ENCODE measurements around the gene USP46. TPM values are rescaled to one million over a fixed set of nuclear protein-coding genes. Genes with fewer than 3 reads are reported as not detected.

USP46 gene
- total and polyA plus RNA-seq, 12 donors: 1.9 to 37.5 (median 19.2) TPM

DNA sequence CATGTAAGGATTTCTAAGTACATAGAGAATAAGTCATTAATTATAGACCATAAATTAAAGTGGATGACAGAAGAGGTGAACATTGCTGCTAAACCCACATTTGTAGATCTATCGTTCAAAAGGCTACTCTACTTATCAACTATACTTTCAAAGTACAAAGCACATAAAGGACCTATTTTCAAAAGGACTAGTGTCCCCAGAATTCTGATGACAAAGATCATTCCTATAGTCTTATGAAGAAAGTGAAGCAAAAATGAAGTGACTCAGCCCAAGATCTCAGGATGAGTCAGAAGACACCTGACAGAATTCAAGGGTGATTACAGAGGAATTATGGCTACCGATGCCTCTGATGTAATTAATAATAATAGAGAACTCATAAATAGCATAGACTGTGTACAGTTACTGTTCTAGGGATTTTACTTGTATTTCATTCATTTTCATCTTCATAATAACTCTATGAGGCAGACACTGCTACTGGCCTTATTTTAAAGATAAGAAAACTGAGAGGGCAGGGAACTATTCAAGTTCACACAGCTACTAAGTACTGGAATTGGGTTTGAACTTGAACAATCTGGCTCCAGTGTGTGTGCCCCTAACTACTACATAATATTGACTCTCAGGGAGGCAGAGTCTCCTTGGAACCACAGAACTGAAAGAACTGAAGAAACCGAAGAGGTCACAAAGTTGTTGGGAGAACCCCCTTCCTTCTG lies 17.1 kb downstream of the USP46 start:
- Histone ChIP-seq H3K4me3 (no peak overlapping the region), H3K9me3 (replicated peaks in 1 of 3) (no peaks in the 10 kb centered on the region), H3K27ac (peak overlapping the region in 1 of 5 donors; percentile 18), H3K36me3 (replicated peaks in 1 of 2) (no peaks in the 10 kb centered on the region), H3K27me3 (no peaks in the 10 kb centered on the region), H3K4me1 (replicated peaks in 1 of 2) (peaks cover 23 to 38% of the 10 kb centered on the region in 2 donors)
- DNase-seq: peak in 1 of 7 donors; percentile 12
- TF ChIP-seq POLR2A (IDR thresholded peaks at IDR 0.05): no peak
- 47 to 57% (median 52%) methylated on average over 3 of the region's 3 CpGs for WGBS, 4 donors
- intact Hi-C loops (cut with DNase I): no loop called here

DNA sequence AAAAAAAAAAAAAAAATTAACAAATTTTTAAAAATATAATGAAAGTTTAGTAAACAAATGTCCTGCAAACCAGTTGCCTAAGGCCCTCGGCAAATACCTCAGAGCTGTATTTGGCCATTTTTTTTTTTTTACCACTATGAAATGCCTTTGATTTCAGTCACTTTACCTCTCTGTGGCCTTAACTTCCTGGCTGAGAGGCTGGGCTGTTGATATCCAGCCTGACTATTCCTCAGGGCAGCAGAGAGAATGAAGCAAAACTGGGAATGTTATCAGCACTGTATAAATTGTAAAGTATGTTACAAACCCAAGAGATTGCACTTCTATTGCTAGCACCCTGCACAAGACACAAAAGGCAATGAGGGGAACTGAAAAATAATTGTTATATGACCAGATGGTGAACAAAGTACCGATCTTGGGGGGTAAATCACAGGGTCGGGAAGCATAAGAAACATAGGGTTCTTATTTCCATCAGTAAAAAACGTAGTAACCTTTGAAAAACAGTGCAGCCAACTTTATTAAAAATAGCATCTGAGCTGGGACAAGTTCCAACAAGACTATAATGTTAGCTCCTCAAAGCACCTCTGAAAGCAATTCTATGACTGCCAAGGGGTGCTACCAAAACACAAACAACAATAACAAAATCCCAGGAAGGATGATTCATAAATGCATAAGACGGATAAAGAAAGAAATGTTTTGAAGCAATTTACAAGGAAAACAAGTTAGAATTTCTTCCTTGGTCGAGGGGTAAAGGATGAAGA lies 18.1 kb downstream of the USP46 start:
- peaks cover 23 to 38% of the 10 kb centered on the region in 2 donors for H3K4me1 ChIP-seq (replicated peaks in 1 of 2)
- no peaks in the 10 kb centered on the region for H3K36me3 ChIP-seq (replicated peaks in 1 of 2)
- no peaks in the 10 kb centered on the region for H3K9me3 ChIP-seq (replicated peaks in 1 of 3)
- no peak for DNase-seq
- peak overlapping the region in 2 of 5 donors; percentile 21 to 23 for H3K27ac ChIP-seq
- H3K27me3 ChIP-seq: no peaks in the 10 kb centered on the region
- H3K4me3 ChIP-seq: no peak overlapping the region
- TF ChIP-seq POLR2A (IDR thresholded peaks at IDR 0.05): no peak
- TF ChIP-seq, protein P1, sequence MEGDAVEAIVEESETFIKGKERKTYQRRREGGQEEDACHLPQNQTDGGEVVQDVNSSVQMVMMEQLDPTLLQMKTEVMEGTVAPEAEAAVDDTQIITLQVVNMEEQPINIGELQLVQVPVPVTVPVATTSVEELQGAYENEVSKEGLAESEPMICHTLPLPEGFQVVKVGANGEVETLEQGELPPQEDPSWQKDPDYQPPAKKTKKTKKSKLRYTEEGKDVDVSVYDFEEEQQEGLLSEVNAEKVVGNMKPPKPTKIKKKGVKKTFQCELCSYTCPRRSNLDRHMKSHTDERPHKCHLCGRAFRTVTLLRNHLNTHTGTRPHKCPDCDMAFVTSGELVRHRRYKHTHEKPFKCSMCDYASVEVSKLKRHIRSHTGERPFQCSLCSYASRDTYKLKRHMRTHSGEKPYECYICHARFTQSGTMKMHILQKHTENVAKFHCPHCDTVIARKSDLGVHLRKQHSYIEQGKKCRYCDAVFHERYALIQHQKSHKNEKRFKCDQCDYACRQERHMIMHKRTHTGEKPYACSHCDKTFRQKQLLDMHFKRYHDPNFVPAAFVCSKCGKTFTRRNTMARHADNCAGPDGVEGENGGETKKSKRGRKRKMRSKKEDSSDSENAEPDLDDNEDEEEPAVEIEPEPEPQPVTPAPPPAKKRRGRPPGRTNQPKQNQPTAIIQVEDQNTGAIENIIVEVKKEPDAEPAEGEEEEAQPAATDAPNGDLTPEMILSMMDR (IDR thresholded peaks at IDR 0.05): no peak
- intact Hi-C loops (cut with DNase I): no loop called here
- 44 to 50% (median 45%) methylated on average over 6 of the region's 6 CpGs for WGBS, 4 donors

DNA sequence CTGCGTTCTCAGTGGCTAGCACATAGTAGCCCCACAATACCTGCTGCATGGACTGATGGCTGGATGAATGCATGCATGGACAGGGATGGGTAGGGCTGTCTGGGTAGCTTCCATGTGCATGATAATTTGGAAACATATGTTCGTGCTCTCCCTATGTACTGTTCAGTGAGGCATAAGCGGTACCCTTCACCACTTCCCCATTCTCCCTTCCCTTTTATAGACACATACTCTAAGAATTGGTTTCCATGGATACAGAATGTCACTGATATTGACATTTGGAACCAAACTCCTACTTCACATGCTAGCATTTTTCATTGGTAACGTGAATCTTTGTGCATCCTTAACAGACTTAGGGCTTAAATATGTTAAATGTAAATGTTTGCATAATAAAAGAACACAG lies 20.4 kb downstream of the USP46 start:
- no peak overlapping the region for H3K4me3 ChIP-seq
- intact Hi-C loops (cut with DNase I): no loop called here
- H3K4me1 ChIP-seq (replicated peaks in 1 of 2): peaks cover 18 to 31% of the 10 kb centered on the region in 2 donors
- H3K27ac ChIP-seq: no peak overlapping the region
- 84 to 94% (median 89%) methylated on average over 4 of the region's 4 CpGs for WGBS, 4 donors
- no peaks in the 10 kb centered on the region for H3K27me3 ChIP-seq
- H3K9me3 ChIP-seq (replicated peaks in 1 of 3): no peaks in the 10 kb centered on the region
- H3K36me3 ChIP-seq (replicated peaks in 1 of 2): no peaks in the 10 kb centered on the region
- TF ChIP-seq, protein P1 (IDR thresholded peaks at IDR 0.05): no peak
- no peak for TF ChIP-seq POLR2A (IDR thresholded peaks at IDR 0.05)
- DNase-seq: no peak

DNA sequence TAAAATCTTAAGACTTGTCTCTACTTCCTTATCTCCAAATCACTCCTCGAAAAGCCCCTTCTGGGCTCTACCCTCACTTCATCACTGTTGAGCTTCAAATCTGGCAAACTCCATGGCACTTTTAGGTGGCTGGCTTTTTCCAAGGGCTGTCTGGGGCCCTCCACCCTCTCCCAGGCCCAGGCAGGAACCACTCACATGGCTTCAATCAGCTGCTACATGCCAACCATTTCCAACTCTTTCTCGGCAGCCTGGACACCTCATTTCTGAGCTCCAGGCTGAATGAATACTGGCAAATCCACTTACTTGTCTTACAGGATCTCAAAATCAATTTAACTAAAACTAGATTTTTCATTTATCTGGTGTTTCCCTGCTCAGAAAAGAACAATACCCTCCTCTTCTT lies 22.0 kb downstream of the USP46 start:
- WGBS, 4 donors: 81 to 89% (median 85%) methylated on average over 2 of the region's 2 CpGs
- Histone ChIP-seq H3K9me3 (replicated peaks in 1 of 3) (no peaks in the 10 kb centered on the region), H3K27ac (no peak overlapping the region), H3K36me3 (replicated peaks in 1 of 2) (no peaks in the 10 kb centered on the region), H3K27me3 (no peaks in the 10 kb centered on the region), H3K4me3 (no peak overlapping the region), H3K4me1 (replicated peaks in 1 of 2) (peaks cover 13 to 17% of the 10 kb centered on the region in 2 donors)
- intact Hi-C loops (cut with DNase I): no loop called here
- no peak for DNase-seq
- TF ChIP-seq, protein P1 (IDR thresholded peaks at IDR 0.05): no peak
- no peak for TF ChIP-seq POLR2A (IDR thresholded peaks at IDR 0.05)

Measured in adrenal gland (tissue), 12 donors.